Keratinocyte (primary cell): ENCODE results near the gene TMEM247. TPM values are rescaled to one million over a fixed set of nuclear protein-coding genes. Genes with fewer than 3 reads are reported as not detected.

Experiments used
- DNase-seq: peaks from one replicate; pipeline ENCODE4 v3.0.0-alpha.2; 2011; ENCODE audit warnings: low read depth, missing footprints, low spot score
- FAIRE-seq: peaks from 2 replicates; lab custom pipeline; 2011; peaks lifted over from hg19 to GRCh38; lab: Jason Lieb, UNC
- H2AFZ ChIP-seq: 2 replicates; pipeline ENCODE4 v1.6.0; 2012; ENCODE audit warnings: low read length, control low read depth, inconsistent platforms; ENCODE audit not compliant: control insufficient read depth
- H3K27ac ChIP-seq: 2 replicates; pipeline ENCODE4 v1.5.1; 2011; ENCODE audit warnings: low read length; ENCODE audit not compliant: control insufficient read depth, insufficient read depth
- H3K27me3 ChIP-seq: 3 replicates; pipeline ENCODE4 v1.6.0; 2011; ENCODE audit warnings: low read length; ENCODE audit not compliant: control insufficient read depth, insufficient read depth; ENCODE audit errors: extremely low read depth
- H3K36me3 ChIP-seq, 2 experiments: 2 replicates in 1 of 2; 3 replicates in 1 of 2; pipeline ENCODE4 v1.5.1; 2011; ENCODE audit warnings: low read length in 2 of 2, mild to moderate bottlenecking in 1 of 2; ENCODE audit not compliant: control insufficient read depth in 2 of 2, insufficient read depth in 2 of 2; ENCODE audit errors: extremely low read depth in 1 of 2
- H3K4me1 ChIP-seq: 3 replicates; pipeline ENCODE4 v1.5.1; 2011; ENCODE audit warnings: low read length; ENCODE audit not compliant: control insufficient read depth, insufficient read depth; ENCODE audit errors: extremely low read depth
- H3K4me2 ChIP-seq: 3 replicates; pipeline ENCODE4 v1.6.0; 2011; ENCODE audit warnings: low read depth, low read length; ENCODE audit not compliant: control insufficient read depth, insufficient read depth; ENCODE audit errors: extremely low read depth
- H3K4me3 ChIP-seq, 3 experiments: fragments of 200-600 bp in 1 of 3; sonication (generic) in 1 of 3; 2 replicates in 2 of 3; 3 replicates in 1 of 3; pipeline ENCODE4 v1.5.1; 2011 to 2016; ENCODE audit warnings: low read length in 3 of 3, mild to moderate bottlenecking in 3 of 3, control low read depth in 2 of 3, inconsistent platforms in 1 of 3, low read depth in 1 of 3, mixed read lengths in 1 of 3, mixed run types in 1 of 3, moderate library complexity in 1 of 3; ENCODE audit not compliant: control insufficient read depth in 2 of 3, insufficient read depth in 2 of 3; ENCODE audit errors: extremely low read depth in 1 of 3
- H3K79me2 ChIP-seq: 2 replicates; pipeline ENCODE4 v1.6.0; 2012; ENCODE audit warnings: low read length; ENCODE audit not compliant: control insufficient read depth, insufficient read depth
- H3K9ac ChIP-seq: 3 replicates; pipeline ENCODE4 v1.6.0; 2011; ENCODE audit warnings: low read length; ENCODE audit not compliant: control insufficient read depth, insufficient read depth; ENCODE audit errors: extremely low read depth
- H3K9me1 ChIP-seq: 3 replicates; pipeline ENCODE4 v1.6.0; 2011; ENCODE audit warnings: low read length; ENCODE audit not compliant: control insufficient read depth, insufficient read depth; ENCODE audit errors: extremely low read depth
- H3K9me3 ChIP-seq: 2 replicates; pipeline ENCODE4 v1.5.1; 2012; ENCODE audit warnings: low read depth, low read length; ENCODE audit not compliant: control insufficient read depth
- H4K20me1 ChIP-seq: 3 replicates; pipeline ENCODE4 v1.6.0; 2011; ENCODE audit warnings: low read length; ENCODE audit not compliant: control insufficient read depth, insufficient read depth; ENCODE audit errors: extremely low read depth
- CTCF ChIP-seq, 3 experiments: IDR thresholded peaks in 1 of 3; conservative IDR thresholded peaks in 1 of 3; optimal IDR thresholded peaks in 1 of 3; 2 replicates in 2 of 3; 3 replicates in 1 of 3; pipeline versions ENCODE3 to v1.5.1; 2011; ENCODE audit warnings: low read length in 3 of 3, mild to moderate bottlenecking in 3 of 3, moderate library complexity in 2 of 3, control low read depth in 1 of 3, inconsistent platforms in 1 of 3; ENCODE audit not compliant: insufficient read depth in 2 of 3; ENCODE audit errors: extremely low read depth in 1 of 3
- EZH2 ChIP-seq: IDR thresholded peaks from one replicate; pipeline ENCODE4 v1.6.1; 2012; ENCODE audit warnings: inconsistent platforms, mild to moderate bottlenecking, low read length, moderate library complexity
- dilution Hi-C: fragments of 300-500 bp; cut with MboI; formaldehyde crosslinking; loops from one replicate; pipeline ENCODE4 v1.7.0; 2020; ENCODE audit warnings: low sequenced_read_pairs; ENCODE audit not compliant: extremely low pct_ligation_motif_present
- polyA plus RNA-seq, 5 experiments: library from polyadenylated mRNA; depleted of rRNA in 3 of 5; stranded (reverse) in 3 of 5; stranded (forward) in 1 of 5; unstranded in 1 of 5; fragments of >200 nt; gene quantifications; 1 replicate in 1 of 5; 2 replicates in 3 of 5; 3 replicates in 1 of 5; pipeline versions ENCODE4 v1.2.1 to v1.2.3, GENCODE V29; 2011 to 2012; ENCODE audit warnings: missing spikeins in 2 of 5, low read depth in 1 of 5, low replicate concordance in 1 of 5

TMEM247 gene
- polyA plus RNA-seq, 1 donor (not counting 4 experiments of a cell fraction or from before 2014, with no cell fraction given) = not detected

- Histone ChIP-seq H3K4me1 (peaks cover 4% of the 10 kb centered on the region), H3K9ac (no peak overlapping the region), H3K4me2 (no peak overlapping the region), H4K20me1 (no peaks in the 10 kb centered on the region), H3K9me1 (no peaks in the 10 kb centered on the region), H3K79me2 (no peaks in the 10 kb centered on the region), H2AFZ (no peak overlapping the region), H3K27ac (no peak overlapping the region), H3K9me3 (no peaks in the 10 kb centered on the region), H3K36me3 (no peaks in the 10 kb centered on the region), H3K4me3 (no peak overlapping the region), H3K27me3 (peaks cover 22% of the 10 kb centered on the region)
- FAIRE-seq = peak; percentile 23
- TF ChIP-seq CTCF (optimal IDR thresholded peaks at IDR 0.05 in 1 of 3, IDR thresholded peaks at IDR 0.05 in 1 of 3, conservative IDR thresholded peaks at IDR 0.05 in 1 of 3; ENCODE audit: extremely low read depth in 1 of 3, insufficient read depth in 2 of 3, low read length in 3 of 3) = no peak
- TF ChIP-seq EZH2 = no peak
- no peak for DNase-seq
- dilution Hi-C loops = no loop called here
These were observed 2.1 kb downstream of the TMEM247 start for GRCh38 chr2:46481198-46482193.

- TF ChIP-seq EZH2 = no peak
- TF ChIP-seq CTCF (optimal IDR thresholded peaks at IDR 0.05 in 1 of 3, IDR thresholded peaks at IDR 0.05 in 1 of 3, conservative IDR thresholded peaks at IDR 0.05 in 1 of 3; ENCODE audit: extremely low read depth in 1 of 3, insufficient read depth in 2 of 3, low read length in 3 of 3) = no peak
These were observed 3.1 kb downstream of the TMEM247 start for GRCh38 chr2:46482490-46482889.

More at GRCh38 chr2:46482490-46482889, 3.1 kb downstream of the TMEM247 start:
- Histone ChIP-seq H3K9me1 (no peaks in the 10 kb centered on the region), H3K27ac (no peak overlapping the region), H3K79me2 (no peaks in the 10 kb centered on the region), H3K4me3 (no peak overlapping the region), H3K4me1 (peaks cover 4% of the 10 kb centered on the region), H4K20me1 (no peaks in the 10 kb centered on the region), H3K27me3 (peaks cover 28% of the 10 kb centered on the region), H3K9me3 (no peaks in the 10 kb centered on the region), H3K9ac (no peak overlapping the region), H2AFZ (no peak overlapping the region), H3K4me2 (no peak overlapping the region), H3K36me3 (no peaks in the 10 kb centered on the region)
- DNase-seq = no peak
- dilution Hi-C loops = no loop called here
- FAIRE-seq = no peak
